ENCODE data around the gene BLVRA. TPM values are rescaled to one million over a fixed set of nuclear protein-coding genes. Genes with fewer than 3 reads are reported as not detected.
"Not testable (repeated sequence)": the region's sequence is repeated elsewhere in the genome, so short reads cannot be mapped to it uniquely, and the experiment has no call there.

Gene BLVRA
- total RNA-seq, 5 donors from 2014 or later (not counting 1 experiment from before 2014, with no cell fraction given): 14.1 to 21.3 (median 17.3) TPM

GRCh38 chr7:43731494-43731893, 27.0 kb upstream of the BLVRA start:
- ChIA-PET POLR2A (interaction anchor here in 1 of 2 donors (2.6 kb wide), 1 partner anchor 149 kb away, joined by 21 read pairs; the partner anchor contains the start of gene STK17A), CTCF (interaction anchor here in 1 of 2 donors (0.5 kb wide), 1 partner anchor 109 kb away, joined by 7 read pairs; no protein-coding TSS in a partner anchor)
- not testable (repeated sequence) for H3K4me3 ChIP-seq (ENCODE audit: control insufficient read depth in 1 of 2, extremely low read depth in 1 of 2, low read length in 1 of 2); DNase-seq; H3K4me3 Mint-ChIP-seq; H3K36me3 Mint-ChIP-seq; H3K36me3 ChIP-seq (ENCODE audit: control insufficient read depth in 2 of 2, extremely low read depth in 1 of 2, insufficient read depth in 1 of 2, low read length in 1 of 2); H3K27me3 ChIP-seq (replicated peaks in 1 of 2; ENCODE audit: control insufficient read depth in 2 of 2, extremely low read depth in 1 of 2, insufficient read depth in 2 of 2, low read length in 1 of 2); H3K9me3 Mint-ChIP-seq; H3K27ac Mint-ChIP-seq; H3K9me3 ChIP-seq; ATAC-seq (replicated peaks in 1 of 4); H3K27ac ChIP-seq (ENCODE audit: low read length); H3K27me3 Mint-ChIP-seq
- peaks cover 22 to 33% (median 25%) of the 10 kb centered on the region in 3 donors for H3K4me1 Mint-ChIP-seq
- peaks cover 5 to 13% of the 10 kb centered on the region in 2 experiments for H3K4me1 ChIP-seq (ENCODE audit: control insufficient read depth in 1 of 2, extremely low read depth in 1 of 2, insufficient read depth in 2 of 2, low read length in 2 of 2)
- no CpG with 5 or more reads among the region's 3 CpGs for WGBS (ENCODE audit: insufficient coverage)

GRCh38 chr7:43734575-43735332, 23.7 kb upstream of the BLVRA start:
- H3K4me1 Mint-ChIP-seq; H3K27me3 Mint-ChIP-seq; POLR2A ChIA-PET; H3K4me3 ChIP-seq (ENCODE audit: control insufficient read depth in 1 of 2, extremely low read depth in 1 of 2, low read length in 1 of 2); ATAC-seq (replicated peaks in 1 of 4); DNase-seq; H3K27me3 ChIP-seq (replicated peaks in 1 of 2; ENCODE audit: control insufficient read depth in 2 of 2, extremely low read depth in 1 of 2, insufficient read depth in 2 of 2, low read length in 1 of 2); H3K4me1 ChIP-seq (ENCODE audit: control insufficient read depth in 1 of 2, extremely low read depth in 1 of 2, insufficient read depth in 2 of 2, low read length in 2 of 2); H3K27ac Mint-ChIP-seq; H3K9me3 Mint-ChIP-seq; H3K36me3 ChIP-seq (ENCODE audit: control insufficient read depth in 2 of 2, extremely low read depth in 1 of 2, insufficient read depth in 1 of 2, low read length in 1 of 2); H3K27ac ChIP-seq (ENCODE audit: low read length); H3K36me3 Mint-ChIP-seq; H3K9me3 ChIP-seq: not testable (repeated sequence)
- CTCF ChIA-PET: interaction anchor here (0.6 to 1.6 kb wide), 3 partner anchors 34 to 152 kb away, joined by 3 to 7 read pairs (median 4); partner anchors contain the start of gene STK17A (in 1 of the 2)
- 86% methylated on average over 4 of the region's 18 CpGs for WGBS (ENCODE audit: insufficient coverage)
- H3K4me3 Mint-ChIP-seq: peak overlapping the region in 1 of 3 donors; percentile 15

GRCh38 chr7:43735403-43735801, 23.1 kb upstream of the BLVRA start:
- POLR2A ChIA-PET: no interaction called here
- Mint-ChIP-seq H3K27ac (no peak overlapping the region), H3K27me3 (peaks cover 0 to 2% of the 10 kb centered on the region in 2 donors), H3K4me3 (no peak overlapping the region), H3K9me3 (no peaks in the 10 kb centered on the region), H3K4me1 (peaks cover 0 to 3% (median 0%) of the 10 kb centered on the region in 3 donors), H3K36me3 (no peaks in the 10 kb centered on the region)
- ATAC-seq (replicated peaks in 1 of 4) (no peak), DNase-seq (no peak)
- Histone ChIP-seq H3K4me1 (ENCODE audit: control insufficient read depth in 1 of 2, extremely low read depth in 1 of 2, insufficient read depth in 2 of 2, low read length in 2 of 2) (no peaks in the 10 kb centered on the region), H3K4me3 (ENCODE audit: control insufficient read depth in 1 of 2, extremely low read depth in 1 of 2, low read length in 1 of 2) (no peak overlapping the region), H3K9me3 (no peaks in the 10 kb centered on the region), H3K27me3 (replicated peaks in 1 of 2; ENCODE audit: control insufficient read depth in 2 of 2, extremely low read depth in 1 of 2, insufficient read depth in 2 of 2, low read length in 1 of 2) (no peaks in the 10 kb centered on the region), H3K27ac (ENCODE audit: low read length) (no peak overlapping the region), H3K36me3 (ENCODE audit: control insufficient read depth in 2 of 2, extremely low read depth in 1 of 2, insufficient read depth in 1 of 2, low read length in 1 of 2) (no peaks in the 10 kb centered on the region)
- CTCF ChIA-PET: interaction anchor here in 1 of 2 donors (1.0 kb wide), 1 partner anchor 33 kb away, joined by 4 read pairs; no protein-coding TSS in a partner anchor
- WGBS (ENCODE audit: insufficient coverage): no CpG with 5 or more reads among the region's 1 CpG

DNA sequence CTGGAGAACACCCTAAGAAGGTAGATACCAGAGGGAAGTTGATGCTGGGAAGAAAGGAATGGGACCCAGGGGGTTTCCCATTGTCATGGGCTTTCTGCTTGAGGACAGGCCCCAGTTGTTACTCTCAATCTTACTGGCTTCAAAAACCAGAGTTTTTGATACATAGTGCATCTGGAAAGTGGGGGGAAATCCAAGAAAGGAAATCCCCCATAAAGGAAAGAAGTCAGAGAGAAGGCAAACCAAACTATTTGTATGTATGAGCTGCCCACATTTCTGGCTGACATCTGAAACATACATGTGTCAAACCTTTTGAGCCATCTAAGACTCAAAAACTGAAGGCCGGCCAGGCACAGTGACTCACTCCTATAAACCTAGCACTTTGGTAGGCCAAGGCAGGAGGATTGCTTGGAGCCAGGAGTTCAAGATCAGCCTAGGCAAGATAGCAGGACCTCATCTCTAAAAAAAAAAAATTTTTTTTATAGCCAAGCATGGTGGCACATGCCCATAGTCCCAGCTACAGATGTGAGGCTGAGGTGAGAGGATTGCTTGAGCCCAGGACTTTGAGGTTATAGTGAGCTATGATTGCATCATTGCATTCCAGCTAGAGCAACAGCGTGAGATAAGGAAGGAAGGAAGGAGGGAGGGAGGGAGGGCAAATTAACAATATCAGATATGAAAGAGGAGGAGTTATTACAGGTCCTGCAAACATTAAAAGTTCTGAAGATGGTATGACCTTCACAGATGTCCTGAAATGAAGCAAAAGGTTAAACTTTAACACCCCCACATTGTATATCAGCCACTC, 22.5 kb upstream of the BLVRA start:
- Mint-ChIP-seq H3K9me3 (no peaks in the 10 kb centered on the region), H3K27me3 (peaks cover 0 to 2% of the 10 kb centered on the region in 2 donors), H3K36me3 (no peaks in the 10 kb centered on the region), H3K4me3 (no peak overlapping the region), H3K27ac (no peak overlapping the region), H3K4me1 (peaks cover 0 to 2% (median 0%) of the 10 kb centered on the region in 3 donors)
- no peaks in the 10 kb centered on the region for H3K4me1 ChIP-seq (ENCODE audit: control insufficient read depth in 1 of 2, extremely low read depth in 1 of 2, insufficient read depth in 2 of 2, low read length in 2 of 2)
- H3K9me3 ChIP-seq: no peaks in the 10 kb centered on the region
- H3K27me3 ChIP-seq (replicated peaks in 1 of 2; ENCODE audit: control insufficient read depth in 2 of 2, extremely low read depth in 1 of 2, insufficient read depth in 2 of 2, low read length in 1 of 2): no peaks in the 10 kb centered on the region
- DNase-seq (peak in 1 of 35 experiments; percentile 21), ATAC-seq (replicated peaks in 1 of 4) (peak in 1 of 4 experiments; percentile 24)
- ChIA-PET CTCF (interaction anchor here (0.5 to 1.0 kb wide), 2 partner anchors 32 to 153 kb away, joined by 4 to 6 read pairs; no protein-coding TSS in a partner anchor), POLR2A (interaction anchor here (0.6 kb wide), 2 partner anchors 172 to 389 kb away, joined by 3 read pairs; no protein-coding TSS in a partner anchor)
- WGBS (ENCODE audit: insufficient coverage): 60% methylated on average over 1 of the region's 2 CpGs
- no peaks in the 10 kb centered on the region for H3K36me3 ChIP-seq (ENCODE audit: control insufficient read depth in 2 of 2, extremely low read depth in 1 of 2, insufficient read depth in 1 of 2, low read length in 1 of 2)
- H3K27ac ChIP-seq (ENCODE audit: low read length): no peak overlapping the region
- H3K4me3 ChIP-seq (ENCODE audit: control insufficient read depth in 1 of 2, extremely low read depth in 1 of 2, low read length in 1 of 2): no peak overlapping the region

GRCh38 chr7:43737467-43738127, 20.9 kb upstream of the BLVRA start:
- CTCF ChIA-PET: no interaction called here
- no peak overlapping the region for H3K4me3 Mint-ChIP-seq
- Histone ChIP-seq H3K36me3 (ENCODE audit: control insufficient read depth in 2 of 2, extremely low read depth in 1 of 2, insufficient read depth in 1 of 2, low read length in 1 of 2) (no peaks in the 10 kb centered on the region), H3K9me3 (no peaks in the 10 kb centered on the region), H3K27me3 (replicated peaks in 1 of 2; ENCODE audit: control insufficient read depth in 2 of 2, extremely low read depth in 1 of 2, insufficient read depth in 2 of 2, low read length in 1 of 2) (no peaks in the 10 kb centered on the region), H3K4me3 (ENCODE audit: control insufficient read depth in 1 of 2, extremely low read depth in 1 of 2, low read length in 1 of 2) (no peak overlapping the region), H3K27ac (ENCODE audit: low read length) (no peak overlapping the region), H3K4me1 (ENCODE audit: control insufficient read depth in 1 of 2, extremely low read depth in 1 of 2, insufficient read depth in 2 of 2, low read length in 2 of 2) (no peaks in the 10 kb centered on the region)
- ATAC-seq (replicated peaks in 1 of 4): no peak
- DNase-seq: no peak
- no peaks in the 10 kb centered on the region for H3K9me3 Mint-ChIP-seq
- WGBS (ENCODE audit: insufficient coverage): 89% methylated on average over 3 of the region's 6 CpGs
- H3K27me3 Mint-ChIP-seq: peaks cover 0 to 2% of the 10 kb centered on the region in 2 donors
- peaks cover 0 to 2% (median 0%) of the 10 kb centered on the region in 3 donors for H3K4me1 Mint-ChIP-seq
- H3K27ac Mint-ChIP-seq: no peak overlapping the region
- POLR2A ChIA-PET: interaction anchor here (0.5 to 0.6 kb wide), 3 partner anchors 27 to 155 kb away, joined by 3 to 7 read pairs (median 6); partner anchors contain the start of gene STK17A (in 1 of the 2)
- no peaks in the 10 kb centered on the region for H3K36me3 Mint-ChIP-seq

GRCh38 chr7:43742692-43743091, 15.8 kb upstream of the BLVRA start:
- ChIA-PET POLR2A (no interaction called here), CTCF (no interaction called here)
- no peak overlapping the region for H3K27ac Mint-ChIP-seq
- H3K4me1 Mint-ChIP-seq: no peaks in the 10 kb centered on the region
- H3K36me3 ChIP-seq (ENCODE audit: control insufficient read depth in 2 of 2, extremely low read depth in 1 of 2, insufficient read depth in 1 of 2, low read length in 1 of 2): no peaks in the 10 kb centered on the region
- H3K9me3 ChIP-seq: no peaks in the 10 kb centered on the region
- H3K27me3 ChIP-seq (replicated peaks in 1 of 2; ENCODE audit: control insufficient read depth in 2 of 2, extremely low read depth in 1 of 2, insufficient read depth in 2 of 2, low read length in 1 of 2): no peaks in the 10 kb centered on the region
- no peaks in the 10 kb centered on the region for H3K4me1 ChIP-seq (ENCODE audit: control insufficient read depth in 1 of 2, extremely low read depth in 1 of 2, insufficient read depth in 2 of 2, low read length in 2 of 2)
- H3K9me3 Mint-ChIP-seq: no peaks in the 10 kb centered on the region
- H3K27ac ChIP-seq (ENCODE audit: low read length): no peak overlapping the region
- H3K4me3 ChIP-seq (ENCODE audit: control insufficient read depth in 1 of 2, extremely low read depth in 1 of 2, low read length in 1 of 2): no peak overlapping the region
- no peak for DNase-seq
- peaks cover 0 to 3% of the 10 kb centered on the region in 2 donors for H3K27me3 Mint-ChIP-seq
- ATAC-seq (replicated peaks in 1 of 4): no peak
- no peak overlapping the region for H3K4me3 Mint-ChIP-seq
- H3K36me3 Mint-ChIP-seq: no peaks in the 10 kb centered on the region

Data from T-cell (primary cell).